ENCODE results near the gene NTSR2. TPM values are rescaled to one million over a fixed set of nuclear protein-coding genes. Genes with fewer than 3 reads are reported as not detected.
"Not testable (repeated sequence)": the region's sequence is repeated elsewhere in the genome, so short reads cannot be mapped to it uniquely, and the experiment has no call there.

NTSR2 gene
- total RNA-seq, 1 experiment from 2014 or later = 0.36 TPM

GRCh38 chr2:11679486-11680181 is 9.6 kb upstream of the NTSR2 start:
- DNase-seq (ENCODE audit: low read depth) = no peak

- DNase-seq (ENCODE audit: low read depth) = no peak
These were observed 9.0 kb upstream of the NTSR2 start for GRCh38 chr2:11679016-11679415.

DNA sequence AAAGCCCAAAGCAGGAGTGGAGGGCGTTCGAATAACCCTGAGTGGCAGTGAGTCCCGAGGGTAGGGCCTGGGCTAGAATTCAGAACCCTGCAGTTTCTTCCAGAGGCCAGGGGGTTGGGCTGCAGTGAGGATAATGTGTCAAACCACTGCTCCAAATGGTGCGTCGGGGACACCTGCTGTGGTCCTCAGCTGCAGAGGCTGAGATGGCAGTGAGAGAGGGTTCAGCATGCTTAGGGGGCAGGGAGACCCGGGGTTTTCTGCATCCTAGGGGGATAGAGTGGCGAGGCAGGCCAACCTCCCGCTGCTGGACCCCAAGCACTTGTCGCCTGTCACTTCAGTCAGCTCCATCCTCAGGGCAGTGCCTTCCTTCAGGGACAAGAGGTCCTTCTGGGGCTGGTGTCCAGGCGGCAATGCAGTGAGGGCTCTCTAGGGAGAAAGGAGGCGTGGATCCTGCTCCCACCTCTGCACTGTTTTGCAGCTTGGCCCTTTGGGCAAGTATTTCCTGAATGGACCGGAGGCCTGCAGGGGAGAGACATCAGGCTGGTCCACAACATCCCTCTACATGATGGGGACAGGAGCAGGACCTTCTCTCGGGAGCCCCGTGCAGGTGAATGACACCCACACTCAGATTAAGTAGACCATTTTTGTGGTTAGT is 8.4 kb upstream of the NTSR2 start:
- no peak for DNase-seq (ENCODE audit: low read depth)

DNA sequence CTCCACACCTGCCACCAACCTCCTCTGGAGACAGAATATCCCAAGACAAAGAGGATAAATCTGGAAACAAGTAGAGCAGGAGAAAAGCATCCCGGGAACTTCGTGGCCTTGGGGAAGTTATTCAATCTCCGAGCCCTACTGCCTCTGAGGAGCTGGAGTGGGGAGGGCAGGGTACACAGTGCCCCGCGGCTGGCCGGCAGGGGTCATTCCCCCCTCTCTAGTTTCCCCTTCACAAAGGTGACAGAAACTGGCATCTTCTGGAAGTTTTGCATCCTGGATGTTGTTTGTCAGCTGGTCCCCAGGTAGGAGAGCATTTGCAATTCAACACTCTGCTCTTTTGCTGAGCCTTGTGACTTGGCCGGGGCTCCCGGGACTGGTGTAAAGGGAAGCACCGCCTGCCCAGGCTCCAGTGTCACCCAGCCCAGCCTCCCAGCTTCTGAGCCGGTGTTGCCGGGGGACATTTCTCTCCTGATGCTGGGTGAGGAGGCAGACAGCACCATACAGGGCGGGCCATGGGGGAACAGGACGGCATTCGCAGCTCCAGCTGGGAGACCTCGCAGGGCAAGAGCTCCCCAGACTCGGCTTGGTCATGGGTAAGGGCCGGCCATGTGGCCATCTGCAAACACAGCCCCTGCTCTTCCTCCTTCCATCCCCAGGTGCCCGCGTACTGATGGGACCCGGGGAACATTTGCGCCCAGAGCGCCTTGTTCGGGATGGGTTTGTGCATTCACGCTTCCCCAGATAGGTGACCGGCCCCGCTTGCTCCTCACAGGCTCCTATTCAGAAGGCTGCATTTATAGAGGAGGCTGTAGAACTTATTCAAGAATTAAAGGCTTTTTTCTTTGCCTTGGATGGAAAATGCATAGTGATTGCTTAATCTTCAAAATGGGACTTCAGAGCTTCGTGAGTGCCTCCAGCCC is 7.4 kb upstream of the NTSR2 start:
- no peak for DNase-seq (ENCODE audit: low read depth)

DNA sequence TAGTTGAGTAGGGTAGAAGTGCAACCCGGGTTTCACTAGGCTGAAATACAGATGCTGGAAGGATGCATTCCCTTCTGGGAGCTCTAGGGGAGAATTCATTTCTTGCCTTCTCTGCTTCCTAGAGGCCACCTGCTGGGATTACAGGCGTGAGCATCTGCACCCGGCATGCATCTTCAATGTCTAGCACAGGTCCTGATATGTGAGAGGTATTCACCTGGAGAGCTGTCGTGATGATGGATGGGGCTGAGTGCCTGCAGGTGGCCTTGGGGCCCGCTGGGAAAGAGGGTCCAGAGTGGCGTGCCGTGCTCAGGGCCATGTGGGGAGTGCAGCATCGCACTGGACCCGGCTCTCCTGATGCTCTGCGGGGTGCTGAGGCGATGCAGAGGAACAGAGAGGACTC is 6.6 kb upstream of the NTSR2 start:
- no peak for DNase-seq (ENCODE audit: low read depth)

DNA sequence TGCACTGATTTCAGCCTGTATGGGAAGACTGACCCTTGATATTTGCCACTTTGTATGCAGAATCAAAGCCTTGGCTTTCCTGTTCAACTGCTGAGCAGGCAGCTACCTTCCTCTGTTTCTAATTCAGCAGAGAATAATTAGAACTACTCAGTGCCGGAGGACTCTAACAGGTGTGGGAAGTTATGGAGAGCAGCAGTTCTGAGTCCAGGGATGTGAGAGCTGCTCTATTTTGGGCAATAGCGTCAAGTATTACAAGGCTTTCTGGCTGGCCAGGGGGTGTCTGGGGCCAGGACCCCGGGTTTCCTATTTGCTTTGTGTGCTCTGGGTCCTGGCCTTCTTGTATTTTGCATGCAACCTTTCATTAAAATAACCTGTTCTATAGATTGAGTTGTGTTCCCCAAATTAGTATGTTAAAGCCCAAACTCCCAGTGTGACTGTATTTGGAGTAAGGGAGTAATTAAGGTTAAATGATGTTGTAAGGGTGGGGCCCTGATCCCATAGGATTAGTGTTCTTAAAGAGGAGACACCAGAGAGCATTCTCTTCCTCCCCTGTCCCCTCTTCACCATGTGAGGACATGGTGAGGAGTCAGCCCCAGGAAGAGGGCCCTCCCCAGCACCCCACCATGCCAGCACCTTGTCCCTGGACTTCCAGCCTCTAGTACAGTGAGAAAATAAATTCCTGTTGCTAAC is 5.6 kb upstream of the NTSR2 start:
- DNase-seq (ENCODE audit: low read depth) = no peak

GRCh38 chr2:11674983-11675382 is 5.0 kb upstream of the NTSR2 start:
- DNase-seq (ENCODE audit: low read depth) = no peak

DNA sequence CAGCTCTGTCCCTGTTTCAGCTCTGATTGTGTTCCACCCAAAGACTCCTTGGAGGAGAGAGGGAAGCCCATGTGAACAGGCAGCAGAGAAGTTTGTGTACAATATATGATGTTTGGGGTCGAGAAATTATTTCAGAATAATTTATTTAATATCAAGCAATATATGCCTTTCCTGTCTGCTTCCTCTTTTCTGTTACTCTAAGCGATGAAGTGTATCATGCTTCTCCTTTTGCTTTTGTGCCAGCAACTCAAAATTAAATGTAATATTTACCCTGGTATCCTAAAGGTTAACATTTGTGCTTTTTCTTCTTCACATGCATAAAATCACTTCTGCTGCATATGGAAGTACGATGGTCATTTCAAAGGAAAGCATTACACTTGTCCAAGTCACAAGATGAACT is 2.4 kb upstream of the NTSR2 start:
- no peak for DNase-seq (ENCODE audit: low read depth)

- no peak for DNase-seq (ENCODE audit: low read depth)
These were observed 1.9 kb downstream of the NTSR2 start for GRCh38 chr2:11667866-11668637.

GRCh38 chr2:11667194-11667593 is 2.8 kb downstream of the NTSR2 start:
- no peak for DNase-seq (ENCODE audit: low read depth)

- no peak for DNase-seq (ENCODE audit: low read depth)
These were observed 4.3 kb downstream of the NTSR2 start for GRCh38 chr2:11665510-11666362.

DNA sequence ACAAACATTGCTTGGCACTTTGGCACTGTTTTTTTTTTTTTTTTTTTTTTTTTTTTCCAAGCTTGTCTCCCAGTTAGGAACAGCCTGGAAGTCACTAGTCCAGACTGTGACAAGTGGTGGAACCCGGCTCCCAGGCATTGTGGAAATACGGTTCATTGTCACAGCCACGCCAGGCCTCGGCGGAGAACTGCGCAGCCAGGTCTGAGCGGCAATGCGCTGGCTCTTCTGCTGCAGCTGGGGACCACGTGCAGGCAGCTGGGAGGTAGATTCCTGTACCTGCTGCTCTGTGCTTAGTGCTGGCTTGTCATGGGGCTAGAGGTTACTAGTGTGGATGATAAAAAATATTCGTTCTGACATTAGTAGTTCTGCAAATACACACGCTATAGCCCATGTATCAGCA is 5.0 kb downstream of the NTSR2 start:
- no peak for DNase-seq (ENCODE audit: low read depth)

- DNase-seq (ENCODE audit: low read depth) = no peak
These were observed 6.6 kb downstream of the NTSR2 start for GRCh38 chr2:11663427-11663826.

DNA sequence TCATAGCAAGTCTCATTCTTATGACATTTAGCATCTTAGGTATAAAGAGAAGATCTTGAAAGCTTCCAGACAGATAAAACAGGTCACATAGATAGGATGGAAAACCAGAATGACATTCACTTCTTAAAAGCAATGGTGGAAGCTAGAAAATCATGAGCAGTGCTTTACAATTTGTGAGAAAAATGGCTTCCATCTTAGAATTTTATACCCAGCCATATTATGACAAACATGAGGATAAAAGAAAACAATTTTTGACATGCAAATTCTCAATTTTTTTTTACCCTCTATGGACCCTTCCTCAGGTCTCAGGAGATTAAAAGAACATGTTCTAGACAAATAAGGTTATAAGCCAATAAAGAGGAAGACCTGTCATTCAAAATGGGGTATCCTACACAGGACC is 7.1 kb downstream of the NTSR2 start:
- DNase-seq (ENCODE audit: low read depth) = no peak

GRCh38 chr2:11661891-11662435 is 8.0 kb downstream of the NTSR2 start:
- DNase-seq (ENCODE audit: low read depth) = no peak

- DNase-seq (ENCODE audit: low read depth) = not testable (repeated sequence)
These were observed 9.6 kb downstream of the NTSR2 start for GRCh38 chr2:11660396-11660795.

DNA sequence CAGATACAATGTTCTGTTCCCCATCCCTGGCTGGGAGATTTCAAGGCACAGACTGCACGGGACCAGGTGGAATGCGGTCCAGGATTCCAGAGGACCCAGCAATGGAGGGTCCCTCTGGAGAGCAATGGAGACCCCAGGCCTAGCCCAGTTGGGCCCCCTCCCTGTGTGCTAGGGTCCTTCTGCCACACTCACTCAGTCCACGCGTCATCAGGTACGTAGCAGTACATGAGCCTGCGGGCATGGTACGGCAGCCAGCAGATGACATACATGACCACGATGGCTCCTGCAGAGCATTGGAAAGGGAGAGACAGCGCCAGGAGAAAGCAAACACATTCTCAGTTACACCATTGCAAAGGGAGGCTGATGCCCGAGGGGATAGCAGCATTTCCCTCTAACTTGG is 10.1 kb downstream of the NTSR2 start:
- no peak for DNase-seq (ENCODE audit: low read depth)

DNA sequence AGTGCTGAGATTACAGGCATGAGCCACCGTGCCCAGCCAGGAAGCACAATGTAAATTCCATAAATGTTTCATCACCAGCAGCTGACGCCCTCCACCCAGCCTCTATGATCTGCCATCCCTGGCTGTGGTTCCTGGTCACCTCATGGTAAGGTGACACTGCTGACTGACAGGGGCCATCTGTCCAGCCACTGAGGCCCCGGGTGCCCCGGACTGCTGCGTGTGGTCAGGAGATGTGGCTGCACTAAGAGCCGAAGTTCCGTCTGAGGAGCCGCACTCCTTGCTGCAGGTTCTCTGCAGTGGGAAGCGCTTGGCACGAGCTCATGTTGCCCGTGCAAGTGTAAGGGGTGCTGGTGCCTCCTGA is 10.9 kb downstream of the NTSR2 start:
- no peak for DNase-seq (ENCODE audit: low read depth)

- no peak for DNase-seq (ENCODE audit: low read depth)
These were observed 11.5 kb downstream of the NTSR2 start for GRCh38 chr2:11658208-11659114.

Measured in RPMI7951 (cell line).